Prostate gland (tissue), 2 donors: ENCODE data around the gene NUDT2. TPM values are rescaled to one million over a fixed set of nuclear protein-coding genes. Genes with fewer than 3 reads are reported as not detected.
"Not testable (repeated sequence)": the region's sequence is repeated elsewhere in the genome, so short reads cannot be mapped to it uniquely, and the experiment has no call there.

ENCODE experiments used
- DNase-seq: peaks from one replicate; pipeline ENCODE4 v3.0.0-alpha.2; 2019; ENCODE audit warnings: low spot score
- H3K27ac ChIP-seq, 2 donors: fragments of 200-600 bp; sonication (generic); 2 replicates each; pipeline ENCODE4 v1.5.1; 2017 to 2019
- H3K27me3 ChIP-seq: fragments of 200-600 bp; sonication (generic); replicated peaks from 2 replicates; pipeline ENCODE4 v1.5.1; 2019; ENCODE audit not compliant: insufficient read depth
- H3K36me3 ChIP-seq, 2 donors: fragments of 200-600 bp; sonication (generic); 1 replicate in 1 of 2; 2 replicates in 1 of 2; pipeline versions ENCODE4 v1.5.1 to v1.8.1; 2017 to 2019
- H3K4me1 ChIP-seq: fragments of 200-600 bp; sonication (generic); replicated peaks from 2 replicates; pipeline ENCODE4 v1.5.1; 2019
- H3K4me3 ChIP-seq, 2 donors: fragments of 200-600 bp; sonication (generic); 2 replicates each; pipeline ENCODE4 v1.5.1; 2017 to 2019
- H3K9me3 ChIP-seq: fragments of 200-600 bp; sonication (generic); 2 replicates; pipeline ENCODE4 v1.5.1; 2017
- CTCF ChIP-seq, 4 experiments: fragments of 200-600 bp in 2 of 4; fragments of 450-650 bp in 2 of 4; sonication (generic) in 2 of 4; IDR thresholded peaks; 1 replicate in 3 of 4; 2 replicates in 1 of 4; pipeline ENCODE4 v1.5.1; 2016 to 2019; ENCODE audit warnings: antibody characterized with exemption in 4 of 4, mild to moderate bottlenecking in 2 of 4, moderate library complexity in 2 of 4
- POLR2A ChIP-seq: fragments of 450-650 bp; IDR thresholded peaks from one replicate; pipeline ENCODE4 v1.6.1; 2016; ENCODE audit warnings: antibody characterized with exemption, mild to moderate bottlenecking
- POLR2AphosphoS5 ChIP-seq: sonication (generic); formaldehyde crosslinking; IDR thresholded peaks from one replicate; pipeline ENCODE4 v1.6.1; 2017; ENCODE audit warnings: antibody characterized with exemption
- WGBS: methylation state at CpG from one replicate; pipeline ENCODE4 v1.1.5; 2018; 5-methylcytosine and 5-hydroxymethylcytosine counted together
- intact Hi-C: fragments of 100-400 bp; cut with DNase I; formaldehyde crosslinking; loops from one replicate; pipeline ENCODE4 v1.14.2; 2022
- total RNA-seq, 2 donors: library from RNA; depleted of rRNA; stranded (reverse); fragments of >200 nt; gene quantifications; one replicate each; pipeline ENCODE4 v1.1.0, GENCODE V29; 2016

The NUDT2 gene
- total RNA-seq, 2 donors from 2014 or later: 18.0 to 45.8 TPM

GRCh38 chr9:34292552-34292951 is 36.8 kb upstream of the NUDT2 start:
- no peak overlapping the region for H3K4me3 ChIP-seq
- H3K9me3 ChIP-seq: no peaks in the 10 kb centered on the region
- H3K36me3 ChIP-seq: no peaks in the 10 kb centered on the region
- DNase-seq: no peak
- intact Hi-C loops: no loop called here
- WGBS: 61% methylated on average over 2 of the region's 2 CpGs
- H3K27me3 ChIP-seq: no peaks in the 10 kb centered on the region
- H3K27ac ChIP-seq: no peak overlapping the region
- TF ChIP-seq CTCF (IDR thresholded peaks at IDR 0.05): no peak
- TF ChIP-seq POLR2A: no peak
- no peak for TF ChIP-seq POLR2AphosphoS5
- no peaks in the 10 kb centered on the region for H3K4me1 ChIP-seq

GRCh38 chr9:34301064-34301463 is 28.3 kb upstream of the NUDT2 start:
- H3K27me3 ChIP-seq, intact Hi-C loops, H3K36me3 ChIP-seq, DNase-seq, H3K9me3 ChIP-seq, H3K4me3 ChIP-seq, H3K4me1 ChIP-seq, H3K27ac ChIP-seq: not testable (repeated sequence)
- 88% methylated on average over 7 of the region's 7 CpGs for WGBS

GRCh38 chr9:34308316-34308715 is 21.1 kb upstream of the NUDT2 start:
- H3K4me1 ChIP-seq, H3K27ac ChIP-seq, intact Hi-C loops, H3K4me3 ChIP-seq, H3K27me3 ChIP-seq, H3K9me3 ChIP-seq, DNase-seq, H3K36me3 ChIP-seq: not testable (repeated sequence)
- WGBS: 96% methylated on average over 3 of the region's 3 CpGs

- Histone ChIP-seq H3K27me3 (no peaks in the 10 kb centered on the region), H3K4me3 (no peak overlapping the region), H3K27ac (no peak overlapping the region), H3K9me3 (no peaks in the 10 kb centered on the region), H3K36me3 (no peaks in the 10 kb centered on the region), H3K4me1 (no peaks in the 10 kb centered on the region)
- TF ChIP-seq POLR2A: no peak
- DNase-seq: no peak
- intact Hi-C loops: no loop called here
- WGBS: 86% methylated on average over 1 of the region's 1 CpG
These were observed 19.2 kb upstream of the NUDT2 start for GRCh38 chr9:34310215-34310614.

- Histone ChIP-seq H3K9me3 (no peaks in the 10 kb centered on the region), H3K4me3 (no peak overlapping the region), H3K36me3 (no peaks in the 10 kb centered on the region), H3K27me3 (no peaks in the 10 kb centered on the region), H3K4me1 (no peaks in the 10 kb centered on the region), H3K27ac (no peak overlapping the region)
- WGBS: 91% methylated on average over 6 of the region's 6 CpGs
- TF ChIP-seq POLR2AphosphoS5 (no peak), POLR2A (no peak), CTCF (IDR thresholded peaks at IDR 0.05) (no peak)
- DNase-seq: no peak
- intact Hi-C loops: no loop called here
These were observed 17.7 kb upstream of the NUDT2 start for GRCh38 chr9:34311499-34312185.

- 82% methylated on average over 2 of the region's 2 CpGs for whole genome bisulfite sequencing
- H3K4me1 ChIP-seq: no peaks in the 10 kb centered on the region
- H3K36me3 ChIP-seq: no peaks in the 10 kb centered on the region
- no peaks in the 10 kb centered on the region for H3K27me3 ChIP-seq
- DNase-seq: no peak
- intact Hi-C loops: no loop called here
- no peaks in the 10 kb centered on the region for H3K9me3 ChIP-seq
- TF ChIP-seq CTCF (IDR thresholded peaks at IDR 0.05) (no peak), POLR2AphosphoS5 (no peak), POLR2A (no peak)
- H3K4me3 ChIP-seq: no peak overlapping the region
- H3K27ac ChIP-seq: no peak overlapping the region
These were observed 11.9 kb upstream of the NUDT2 start for GRCh38 chr9:34317436-34317835.
